Cardiac septum (tissue), 1 donor: Measurements from ENCODE around the gene GHRH. TPM values are rescaled to one million over a fixed set of nuclear protein-coding genes. Genes with fewer than 3 reads are reported as not detected.

Experiments
- DNase-seq: peaks from one replicate; pipeline ENCODE4 v3.0.0-alpha.2; 2020; ENCODE audit warnings: low spot score
- intact Hi-C: fragments of 100-400 bp; cut with DNase I; formaldehyde crosslinking; loops from one replicate; pipeline ENCODE4 v1.14.0; 2022
- total RNA-seq: library from RNA; stranded (reverse); fragmentation: NEBNext Ultra II Directional; extraction: Animal tissue kit (Norgen Biotek cat#: 25700); gene quantifications from one replicate; pipeline ENCODE4 v1.2.1, GENCODE V29; 2021
- donor health status: DM: no; HTN: no; CAD: no.

GHRH gene
- total RNA-seq, 1 donor from 2014 or later, result not detected

DNA sequence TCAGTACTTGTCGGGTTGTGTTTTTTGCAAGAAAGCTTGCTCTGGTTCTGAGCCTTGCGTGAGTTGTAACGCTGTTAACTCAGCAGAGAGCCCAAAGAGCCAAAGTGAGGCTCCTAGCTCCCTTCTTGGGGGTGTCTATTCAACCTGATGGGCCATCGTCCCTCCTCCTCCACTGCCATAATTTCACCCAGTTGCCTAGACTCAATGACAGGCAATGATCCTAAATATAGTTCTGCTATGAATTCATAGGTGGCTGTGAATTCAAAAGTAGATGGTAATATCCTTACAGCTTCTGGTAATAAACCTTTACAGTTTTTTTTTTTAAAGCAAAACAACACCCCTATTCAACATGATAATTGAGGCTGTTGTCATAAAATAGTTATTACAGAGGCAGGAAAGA is 39.5 kb downstream of the GHRH start:
- no peak for DNase-seq
- intact Hi-C loops, result no loop called here

GRCh38 chr20:37220731-37221130 is 40.9 kb downstream of the GHRH start:
- intact Hi-C loops, result no loop called here
- DNase-seq, result no peak

DNA sequence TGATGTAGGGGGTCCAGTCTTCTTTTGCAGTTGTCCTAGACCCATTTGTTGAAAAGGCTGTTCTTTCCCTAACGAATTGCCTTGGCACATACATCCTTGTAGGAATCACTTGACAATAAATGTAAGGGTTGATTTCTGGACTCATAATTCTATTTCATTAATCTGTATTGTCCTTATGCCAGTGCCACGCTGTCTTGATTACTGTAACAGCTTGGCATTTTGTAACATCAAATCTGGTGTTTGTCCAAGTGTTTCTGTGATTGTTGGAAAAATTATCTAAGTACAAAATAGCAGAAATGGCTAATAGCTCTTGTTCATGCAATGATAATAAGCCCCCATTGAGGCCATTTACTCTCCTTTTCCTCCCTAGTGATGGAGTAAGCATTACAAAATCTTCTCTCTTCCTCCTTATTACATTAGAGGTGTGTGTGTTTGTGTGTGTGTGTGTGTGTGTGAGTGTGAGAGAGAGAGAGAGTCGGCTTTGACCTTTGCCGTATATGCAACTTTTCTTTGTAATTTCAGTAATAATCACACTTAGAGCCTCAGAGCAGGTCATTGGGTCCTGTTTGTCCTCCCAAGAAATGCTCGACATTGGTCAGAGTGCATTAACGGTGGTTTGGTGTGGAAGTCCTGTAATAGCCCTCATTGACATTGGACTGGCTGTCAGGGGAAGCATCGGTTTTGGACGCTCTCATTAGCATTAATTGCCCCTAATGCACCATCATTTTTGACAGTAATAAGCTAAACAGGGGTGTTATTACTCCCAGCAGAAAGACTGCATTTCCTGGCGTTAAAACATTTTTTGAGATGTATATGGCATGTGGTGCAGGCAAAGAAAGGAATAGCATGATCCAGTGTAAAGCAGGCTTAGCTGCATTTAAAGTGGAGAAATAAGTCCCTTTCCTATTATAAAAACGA is 41.6 kb downstream of the GHRH start:
- intact Hi-C loops, result no loop called here
- DNase-seq, result no peak

- intact Hi-C loops, result no loop called here
- DNase-seq, result no peak
Observed at GRCh38 chr20:37218976-37219375, 42.6 kb downstream of the GHRH start.

DNA sequence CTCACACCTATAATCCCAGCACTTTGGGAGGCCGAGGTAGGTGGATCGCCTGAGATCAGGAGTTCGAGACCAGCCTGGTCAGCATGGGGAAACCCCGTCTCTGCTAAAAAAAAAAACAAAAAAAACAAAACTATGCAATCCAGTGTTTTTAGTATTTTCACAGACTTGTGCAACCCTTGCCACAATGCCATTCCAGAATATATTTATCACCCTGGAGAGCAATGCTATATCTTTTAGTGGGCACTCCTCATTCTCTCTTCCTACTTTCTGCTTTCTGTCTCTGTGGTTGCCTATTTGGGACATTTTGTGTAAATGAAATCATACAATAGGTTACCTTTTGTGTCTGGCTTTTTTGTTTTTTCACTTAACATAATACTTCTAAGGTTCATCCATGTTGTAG is 43.2 kb downstream of the GHRH start:
- intact Hi-C loops, result no loop called here

GRCh38 chr20:37209661-37210314 is 51.8 kb downstream of the GHRH start:
- intact Hi-C loops, result no loop called here
- DNase-seq, result no peak

More for the DNA sequence above, 43.2 kb downstream of the GHRH start:
- no peak for DNase-seq

- intact Hi-C loops, result no loop called here
- no peak for DNase-seq
Observed at GRCh38 chr20:37209193-37209592, 52.4 kb downstream of the GHRH start.

GRCh38 chr20:37207171-37207570 is 54.4 kb downstream of the GHRH start:
- DNase-seq, result no peak
- intact Hi-C loops, result no loop called here

- DNase-seq, result no peak
- intact Hi-C loops, result no loop called here
Observed at GRCh38 chr20:37205794-37206193, 55.8 kb downstream of the GHRH start.

DNA sequence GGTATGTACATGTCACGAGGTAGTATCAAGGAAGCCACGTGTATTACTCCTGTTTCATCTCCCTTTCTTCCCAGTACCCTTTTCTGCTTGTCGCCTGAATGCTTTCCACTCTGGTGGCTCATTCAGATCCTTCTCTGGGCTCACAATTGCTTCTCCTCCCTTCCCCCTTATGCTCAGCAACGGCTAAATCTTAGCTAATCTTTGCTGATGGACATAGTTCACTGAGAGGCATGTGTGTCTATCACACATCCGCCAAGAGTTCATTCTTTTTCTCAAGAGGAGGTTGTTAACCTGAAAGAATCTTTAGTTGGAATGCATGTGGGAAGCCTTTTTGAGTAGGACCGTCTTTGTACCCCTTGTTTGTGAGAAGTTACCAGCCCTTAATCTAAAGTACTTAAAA is 56.5 kb downstream of the GHRH start:
- DNase-seq, result no peak
- intact Hi-C loops, result no loop called here

- intact Hi-C loops, result no loop called here
- DNase-seq, result no peak
Observed at GRCh38 chr20:37204056-37204455, 57.6 kb downstream of the GHRH start.

GRCh38 chr20:37202267-37202943 is 59.2 kb downstream of the GHRH start:
- DNase-seq, result no peak
- intact Hi-C loops, result no loop called here

- intact Hi-C loops, result no loop called here
Observed at GRCh38 chr20:37201827-37202162, 59.8 kb downstream of the GHRH start.

More at GRCh38 chr20:37201827-37202162, 59.8 kb downstream of the GHRH start:
- no peak for DNase-seq

Other genes starting within 250 kb of the GHRH start
- gene RBL1, start 165.8 kb downstream of the GHRH start, total RNA-seq, result 2.6 TPM
- gene RPN2, start 82.5 kb downstream of the GHRH start, total RNA-seq, result 94.9 TPM
- gene MROH8, start 82.3 kb downstream of the GHRH start, total RNA-seq, result 3.8 TPM
- 20.5 TPM for gene MANBAL, start 27.8 kb upstream of the GHRH start, total RNA-seq
- 5.0 TPM for gene SRC, start 84.3 kb upstream of the GHRH start, total RNA-seq